ENCODE measurements around the gene C1orf159. TPM values are rescaled to one million over a fixed set of nuclear protein-coding genes. Genes with fewer than 3 reads are reported as not detected.
"Not testable (repeated sequence)": the region's sequence is repeated elsewhere in the genome, so short reads cannot be mapped to it uniquely, and the experiment has no call there.

Gene C1orf159
- total RNA-seq, 2 donors from 2014 or later = 4.4 to 4.6 TPM

GRCh38 chr1:1067284-1067859, 48.5 kb downstream of the C1orf159 start:
- Histone ChIP-seq H3K4me3 (no peak overlapping the region), H3K9me3 (no peaks in the 10 kb centered on the region), H3K27me3 (peaks cover 4 to 16% of the 10 kb centered on the region in 2 donors), H3K27ac (no peak overlapping the region), H3K4me1 (peaks cover 0 to 31% of the 10 kb centered on the region in 2 donors), H3K36me3 (no peaks in the 10 kb centered on the region)
- no peak for DNase-seq (ENCODE audit: low spot score)
- no peak for TF ChIP-seq CTCF (IDR thresholded peaks at IDR 0.05)

- Histone ChIP-seq H3K27me3 (peaks cover 4 to 17% of the 10 kb centered on the region in 2 donors), H3K4me3 (no peak overlapping the region), H3K4me1 (peaks cover 0 to 35% of the 10 kb centered on the region in 2 donors), H3K27ac (no peak overlapping the region), H3K9me3 (no peaks in the 10 kb centered on the region), H3K36me3 (no peaks in the 10 kb centered on the region)
- no peak for DNase-seq (ENCODE audit: low spot score)
- no peak for TF ChIP-seq CTCF (IDR thresholded peaks at IDR 0.05)
Observed at GRCh38 chr1:1066403-1067283, 49.2 kb downstream of the C1orf159 start.

GRCh38 chr1:1065940-1066304, 50.0 kb downstream of the C1orf159 start:
- H3K36me3 ChIP-seq; H3K9me3 ChIP-seq; DNase-seq (ENCODE audit: low spot score); H3K4me3 ChIP-seq; H3K27ac ChIP-seq: not testable (repeated sequence)
- Histone ChIP-seq H3K27me3 (peaks cover 4 to 17% of the 10 kb centered on the region in 2 donors), H3K4me1 (peaks cover 0 to 35% of the 10 kb centered on the region in 2 donors)

- Histone ChIP-seq H3K4me1 (peaks cover 0 to 35% of the 10 kb centered on the region in 2 donors), H3K27me3 (peaks cover 4 to 22% of the 10 kb centered on the region in 2 donors), H3K27ac (no peak overlapping the region), H3K4me3 (no peak overlapping the region), H3K36me3 (no peaks in the 10 kb centered on the region), H3K9me3 (no peaks in the 10 kb centered on the region)
- TF ChIP-seq CTCF (IDR thresholded peaks at IDR 0.05) = no peak
- DNase-seq (ENCODE audit: low spot score) = no peak
Observed at GRCh38 chr1:1065265-1065939, 50.5 kb downstream of the C1orf159 start.

GRCh38 chr1:1063945-1064831, 51.7 kb downstream of the C1orf159 start:
- no peaks in the 10 kb centered on the region for H3K36me3 ChIP-seq
- H3K4me1 ChIP-seq = peaks cover 0 to 38% of the 10 kb centered on the region in 2 donors
- H3K27me3 ChIP-seq = peaks cover 4 to 22% of the 10 kb centered on the region in 2 donors
- no peak for DNase-seq (ENCODE audit: low spot score)
- TF ChIP-seq CTCF (IDR thresholded peaks at IDR 0.05) = peak; percentile 86 to 93
- no peak overlapping the region for H3K4me3 ChIP-seq
- H3K27ac ChIP-seq = no peak overlapping the region
- no peaks in the 10 kb centered on the region for H3K9me3 ChIP-seq

Data from right atrium auricular region (tissue), 2 donors.